Mucosa of rectum (tissue), 2 donors: Measurements from ENCODE around the gene PPP4C.

ENCODE experiments used
- H3K27ac ChIP-seq, 2 donors: one replicate each; pipeline ENCODE4 v1.7.0; 2013; ENCODE audit warnings: inconsistent platforms in 2 of 2, low read depth in 2 of 2, low read length in 2 of 2
- H3K27me3 ChIP-seq, 2 donors: one replicate each; pipeline ENCODE4 v1.7.0; 2013; ENCODE audit warnings: low read length in 2 of 2; ENCODE audit not compliant: control insufficient read depth in 2 of 2, insufficient read depth in 2 of 2
- H3K36me3 ChIP-seq, 2 donors: one replicate each; pipeline ENCODE4 v1.7.0; 2013; ENCODE audit warnings: low read length in 2 of 2; ENCODE audit not compliant: control insufficient read depth in 2 of 2, insufficient read depth in 2 of 2
- H3K4me1 ChIP-seq, 2 donors: one replicate each; pipeline ENCODE4 v1.7.0; 2013; ENCODE audit warnings: low read length in 2 of 2, mild to moderate bottlenecking in 1 of 2; ENCODE audit not compliant: control insufficient read depth in 2 of 2, insufficient read depth in 2 of 2
- H3K4me3 ChIP-seq, 2 donors: one replicate each; pipeline ENCODE4 v1.7.0; 2013; ENCODE audit warnings: low read length in 2 of 2
- H3K9ac ChIP-seq, 2 donors: one replicate each; pipeline ENCODE4 v1.7.0; 2013; ENCODE audit warnings: low read length in 2 of 2, low read depth in 1 of 2, mild to moderate bottlenecking in 1 of 2
- H3K9me3 ChIP-seq, 2 donors: one replicate each; pipeline ENCODE4 v1.7.0; 2013; ENCODE audit warnings: low read length in 2 of 2; ENCODE audit not compliant: control insufficient read depth in 2 of 2
- donor health status: healthy.
- donor health status: Normal muscosa, but diverticular disease.

PPP4C gene

DNA sequence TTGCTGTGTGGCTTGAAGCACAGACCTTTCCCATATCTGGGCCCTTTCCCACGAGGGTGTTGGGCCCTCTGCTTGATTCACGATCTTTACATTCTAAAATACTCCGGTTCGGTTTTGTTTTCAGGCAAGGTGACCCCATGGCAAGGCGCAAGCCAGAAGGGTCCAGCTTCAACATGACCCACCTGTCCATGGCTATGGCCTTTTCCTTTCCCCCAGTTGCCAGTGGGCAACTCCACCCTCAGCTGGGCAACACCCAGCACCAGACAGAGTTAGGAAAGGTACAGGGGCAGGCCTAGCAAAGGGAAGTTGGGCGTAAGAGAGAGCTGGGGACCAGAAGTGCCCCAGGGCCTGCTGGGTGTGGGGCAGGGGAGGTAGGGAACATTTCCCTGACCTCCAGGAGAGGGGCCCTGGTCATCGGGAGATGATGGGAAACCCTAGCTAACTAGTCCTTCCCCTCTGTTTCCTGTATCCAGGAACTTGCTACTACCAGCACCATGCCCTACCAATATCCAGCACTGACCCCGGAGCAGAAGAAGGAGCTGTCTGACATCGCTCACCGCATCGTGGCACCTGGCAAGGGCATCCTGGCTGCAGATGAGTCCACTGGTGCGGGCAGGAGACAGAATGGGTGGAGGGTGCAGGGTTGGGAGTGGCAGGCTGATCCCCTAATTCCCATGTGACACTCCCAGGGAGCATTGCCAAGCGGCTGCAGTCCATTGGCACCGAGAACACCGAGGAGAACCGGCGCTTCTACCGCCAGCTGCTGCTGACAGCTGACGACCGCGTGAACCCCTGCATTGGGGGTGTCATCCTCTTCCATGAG is 8.8 kb upstream of the PPP4C start:
- H3K9me3 ChIP-seq: no peaks in the 10 kb centered on the region
- peaks cover 43 to 46% of the 10 kb centered on the region in 2 donors for H3K36me3 ChIP-seq
- peak overlapping the region; percentile 93 to 100 for H3K4me3 ChIP-seq
- peak overlapping the region; percentile 98 to 100 for H3K9ac ChIP-seq
- peak overlapping the region; percentile 94 to 99 for H3K27ac ChIP-seq
- H3K27me3 ChIP-seq: no peaks in the 10 kb centered on the region
- H3K4me1 ChIP-seq: peaks cover 37 to 48% of the 10 kb centered on the region in 2 donors

DNA sequence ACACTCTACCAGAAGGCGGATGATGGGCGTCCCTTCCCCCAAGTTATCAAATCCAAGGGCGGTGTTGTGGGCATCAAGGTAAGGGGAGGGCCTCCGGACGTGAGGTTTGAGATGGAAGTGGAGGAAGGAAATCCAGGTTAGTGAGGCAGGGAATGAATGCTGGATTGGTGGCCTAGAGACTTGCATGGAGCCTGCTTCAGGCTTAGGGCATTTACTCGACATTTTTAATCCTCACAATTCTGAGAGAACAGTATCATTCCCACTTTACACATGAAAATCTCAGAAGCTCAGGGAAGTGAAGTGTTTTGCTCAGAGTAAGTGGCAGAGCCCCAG is 8.2 kb upstream of the PPP4C start:
- H3K9ac ChIP-seq: peak overlapping the region; percentile 98 to 100
- H3K27me3 ChIP-seq: no peaks in the 10 kb centered on the region
- peak overlapping the region; percentile 30 to 99 for H3K27ac ChIP-seq
- peaks cover 37 to 48% of the 10 kb centered on the region in 2 donors for H3K4me1 ChIP-seq
- H3K36me3 ChIP-seq: peaks cover 48 to 50% of the 10 kb centered on the region in 2 donors
- peak overlapping the region; percentile 93 to 100 for H3K4me3 ChIP-seq
- H3K9me3 ChIP-seq: no peaks in the 10 kb centered on the region

DNA sequence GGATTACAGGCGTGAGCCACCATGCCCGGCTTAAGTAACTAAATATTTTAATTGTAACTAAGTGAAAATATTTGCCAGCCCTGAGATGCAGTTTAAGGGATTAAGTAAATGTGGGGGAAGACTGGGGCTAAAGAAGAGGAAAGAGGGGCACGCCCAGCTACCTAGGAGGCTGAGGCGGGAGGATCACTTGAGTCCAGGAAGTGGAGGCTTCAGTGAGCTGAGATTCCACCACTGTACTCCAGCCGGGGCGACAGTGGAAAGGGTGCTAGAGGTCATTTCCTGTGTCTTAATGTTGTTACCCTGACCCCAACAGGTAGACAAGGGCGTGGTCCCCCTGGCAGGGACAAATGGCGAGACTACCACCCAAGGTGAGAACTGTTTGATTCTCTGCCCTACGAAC is 7.5 kb upstream of the PPP4C start:
- Histone ChIP-seq H3K27me3 (no peaks in the 10 kb centered on the region), H3K9me3 (no peaks in the 10 kb centered on the region), H3K27ac (peak overlapping the region in 1 of 2 donors; percentile 63), H3K4me1 (peaks cover 35 to 46% of the 10 kb centered on the region in 2 donors), H3K9ac (peak overlapping the region in 1 of 2 donors; percentile 56), H3K4me3 (no peak overlapping the region), H3K36me3 (peaks cover 48 to 50% of the 10 kb centered on the region in 2 donors)

DNA sequence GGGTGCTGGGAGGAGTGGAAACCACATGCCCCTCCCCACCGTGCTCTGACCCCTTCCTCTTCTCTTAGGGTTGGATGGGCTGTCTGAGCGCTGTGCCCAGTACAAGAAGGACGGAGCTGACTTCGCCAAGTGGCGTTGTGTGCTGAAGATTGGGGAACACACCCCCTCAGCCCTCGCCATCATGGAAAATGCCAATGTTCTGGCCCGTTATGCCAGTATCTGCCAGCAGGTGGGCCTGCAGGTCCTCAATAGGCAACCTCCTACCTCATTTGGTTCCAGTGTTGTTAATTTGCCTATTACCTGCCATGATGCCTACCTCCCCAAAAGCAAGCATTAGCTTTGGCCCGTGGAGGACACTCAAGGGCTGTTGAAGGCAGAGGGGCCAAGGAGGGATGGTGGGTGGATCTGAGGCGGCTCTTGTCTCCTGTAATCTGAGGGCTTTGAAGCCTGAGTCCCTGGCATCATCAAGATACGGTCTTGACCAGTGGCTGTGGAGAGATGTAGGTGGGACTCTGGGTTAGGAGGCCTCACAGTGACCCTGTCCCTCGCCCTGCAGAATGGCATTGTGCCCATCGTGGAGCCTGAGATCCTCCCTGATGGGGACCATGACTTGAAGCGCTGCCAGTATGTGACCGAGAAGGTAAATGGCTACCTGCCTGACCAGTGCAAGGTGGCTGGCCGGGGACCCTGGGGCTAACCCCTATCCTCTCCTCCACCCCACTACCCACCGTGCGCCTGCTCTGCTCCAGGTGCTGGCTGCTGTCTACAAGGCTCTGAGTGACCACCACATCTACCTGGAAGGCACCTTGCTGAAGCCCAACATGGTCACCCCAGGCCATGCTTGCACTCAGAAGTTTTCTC is 6.8 kb upstream of the PPP4C start:
- Histone ChIP-seq H3K27me3 (no peaks in the 10 kb centered on the region), H3K9me3 (no peaks in the 10 kb centered on the region), H3K36me3 (peaks cover 48 to 50% of the 10 kb centered on the region in 2 donors), H3K4me1 (peaks cover 28 to 40% of the 10 kb centered on the region in 2 donors), H3K27ac (peak overlapping the region in 1 of 2 donors; percentile 63), H3K9ac (peak overlapping the region in 1 of 2 donors; percentile 56), H3K4me3 (no peak overlapping the region)

DNA sequence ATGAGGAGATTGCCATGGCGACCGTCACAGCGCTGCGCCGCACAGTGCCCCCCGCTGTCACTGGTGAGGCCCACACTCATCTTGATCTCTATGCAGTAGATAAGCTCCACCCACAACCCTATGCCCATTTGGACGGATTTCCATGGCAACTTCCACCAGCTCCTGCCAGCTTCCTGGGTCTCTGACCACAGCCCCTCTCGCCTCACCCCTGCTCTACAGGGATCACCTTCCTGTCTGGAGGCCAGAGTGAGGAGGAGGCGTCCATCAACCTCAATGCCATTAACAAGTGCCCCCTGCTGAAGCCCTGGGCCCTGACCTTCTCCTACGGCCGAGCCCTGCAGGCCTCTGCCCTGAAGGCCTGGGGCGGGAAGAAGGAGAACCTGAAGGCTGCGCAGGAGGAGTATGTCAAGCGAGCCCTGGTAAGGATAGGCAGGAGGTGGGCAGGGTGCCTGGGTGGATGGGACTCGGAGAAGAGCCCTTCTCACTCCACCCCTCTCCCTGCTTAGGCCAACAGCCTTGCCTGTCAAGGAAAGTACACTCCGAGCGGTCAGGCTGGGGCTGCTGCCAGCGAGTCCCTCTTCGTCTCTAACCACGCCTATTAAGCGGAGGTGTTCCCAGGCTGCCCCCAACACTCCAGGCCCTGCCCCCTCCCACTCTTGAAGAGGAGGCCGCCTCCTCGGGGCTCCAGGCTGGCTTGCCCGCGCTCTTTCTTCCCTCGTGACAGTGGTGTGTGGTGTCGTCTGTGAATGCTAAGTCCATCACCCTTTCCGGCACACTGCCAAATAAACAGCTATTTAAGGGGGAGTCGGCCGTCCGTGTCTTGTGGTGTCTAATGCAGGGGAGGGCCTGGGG is 6.0 kb upstream of the PPP4C start:
- Histone ChIP-seq H3K4me1 (peaks cover 23 to 36% of the 10 kb centered on the region in 2 donors), H3K9me3 (no peaks in the 10 kb centered on the region), H3K36me3 (peaks cover 48 to 50% of the 10 kb centered on the region in 2 donors), H3K4me3 (no peak overlapping the region), H3K27ac (no peak overlapping the region), H3K27me3 (no peaks in the 10 kb centered on the region), H3K9ac (no peak overlapping the region)

DNA sequence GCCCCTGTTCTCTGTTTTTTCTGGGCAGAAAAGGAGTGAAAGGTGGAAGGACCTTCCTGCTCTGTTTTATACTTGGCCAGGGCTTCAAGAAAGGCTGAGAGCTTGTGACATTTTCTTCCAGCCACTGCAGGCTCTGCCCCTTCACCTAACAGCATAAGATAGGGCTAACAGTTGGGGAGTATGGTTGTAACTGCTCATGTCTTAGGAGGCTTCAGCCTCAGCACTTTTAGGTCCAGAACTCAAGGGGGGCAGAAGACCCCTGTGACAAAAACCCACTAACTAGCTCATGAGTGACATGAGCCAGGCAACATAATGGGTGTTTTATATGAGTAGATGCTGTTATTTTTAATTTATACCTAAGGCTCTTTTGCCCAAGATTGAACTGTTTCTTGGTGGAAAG is 5.3 kb upstream of the PPP4C start:
- Histone ChIP-seq H3K9me3 (no peaks in the 10 kb centered on the region), H3K36me3 (peaks cover 48 to 50% of the 10 kb centered on the region in 2 donors), H3K9ac (no peak overlapping the region), H3K4me3 (no peak overlapping the region), H3K4me1 (peaks cover 23 to 36% of the 10 kb centered on the region in 2 donors), H3K27ac (no peak overlapping the region), H3K27me3 (no peaks in the 10 kb centered on the region)

DNA sequence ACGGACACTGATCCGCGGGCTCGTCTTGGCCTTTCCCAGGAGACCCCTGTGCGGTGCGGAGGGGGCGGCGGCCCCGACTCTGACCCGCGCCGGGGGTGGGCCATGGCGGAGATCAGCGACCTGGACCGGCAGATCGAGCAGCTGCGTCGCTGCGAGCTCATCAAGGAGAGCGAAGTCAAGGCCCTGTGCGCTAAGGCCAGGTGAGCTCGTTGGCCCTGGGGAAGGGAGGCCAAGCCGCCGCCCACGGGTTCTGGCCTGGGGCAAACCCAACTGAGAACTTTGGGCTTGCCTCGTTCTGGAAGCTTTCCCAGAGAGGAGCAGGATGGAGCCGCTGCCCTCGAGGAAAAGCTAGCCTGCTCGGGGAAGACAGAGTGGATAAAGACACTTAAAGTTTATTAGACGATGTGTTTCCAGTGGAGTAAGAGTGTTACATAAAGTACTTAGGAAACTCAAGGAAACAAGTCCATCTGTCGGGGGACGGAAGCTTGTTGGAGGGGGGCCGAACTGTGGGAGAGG is 540 bp downstream of the PPP4C start:
- H3K27ac ChIP-seq: peak overlapping the region; percentile 91 to 92
- H3K4me1 ChIP-seq: peaks cover 9 to 14% of the 10 kb centered on the region in 2 donors
- H3K9ac ChIP-seq: peak overlapping the region; percentile 92 to 93
- H3K4me3 ChIP-seq: peak overlapping the region; percentile 85 to 89
- no peaks in the 10 kb centered on the region for H3K9me3 ChIP-seq
- no peaks in the 10 kb centered on the region for H3K27me3 ChIP-seq
- H3K36me3 ChIP-seq: peaks cover 36 to 43% of the 10 kb centered on the region in 2 donors

DNA sequence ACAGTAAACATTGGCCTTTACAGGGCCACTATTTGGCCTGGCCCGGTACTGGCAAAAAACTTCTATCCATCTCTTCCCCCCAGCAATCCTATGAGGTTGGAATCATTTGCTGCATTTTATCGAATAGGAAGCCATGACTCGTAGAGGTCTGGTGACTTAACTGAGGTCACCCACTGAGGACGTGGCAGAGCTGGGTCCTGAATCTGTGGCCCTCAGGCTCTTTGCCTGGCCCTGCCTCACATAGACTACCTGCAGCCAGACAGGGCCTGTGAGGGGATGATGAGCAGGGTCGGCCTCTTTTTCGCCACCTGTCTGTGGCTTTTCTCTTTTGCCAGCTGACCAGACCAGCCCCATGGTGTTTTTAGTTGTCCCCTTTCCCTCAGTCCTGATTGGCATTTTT is 1.9 kb downstream of the PPP4C start:
- Histone ChIP-seq H3K9ac (no peak overlapping the region), H3K4me1 (peaks cover 9 to 14% of the 10 kb centered on the region in 2 donors), H3K9me3 (no peaks in the 10 kb centered on the region), H3K36me3 (peaks cover 33 to 43% of the 10 kb centered on the region in 2 donors), H3K4me3 (no peak overlapping the region), H3K27ac (no peak overlapping the region), H3K27me3 (no peaks in the 10 kb centered on the region)

DNA sequence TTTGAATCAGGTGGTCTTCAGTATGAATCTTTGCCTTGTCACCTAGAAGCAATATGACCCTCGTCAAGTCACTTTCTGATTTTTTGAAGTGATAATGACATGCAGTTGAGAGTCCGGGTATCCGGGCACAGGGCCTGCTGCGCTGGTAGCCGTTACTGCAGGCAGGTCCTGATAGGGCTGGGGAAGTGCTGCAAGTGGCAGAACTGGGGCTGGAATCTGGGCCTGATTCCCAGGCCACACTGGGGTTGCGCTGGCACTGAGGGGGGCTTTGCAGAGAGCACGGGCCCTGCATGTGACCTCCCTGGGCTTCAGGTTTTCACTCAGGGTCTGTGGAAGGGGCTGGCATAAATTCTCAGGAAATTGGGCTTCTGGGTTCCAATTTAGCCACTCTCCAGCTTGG is 3.0 kb downstream of the PPP4C start:
- Histone ChIP-seq H3K27ac (no peak overlapping the region), H3K9ac (no peak overlapping the region), H3K4me3 (no peak overlapping the region), H3K9me3 (no peaks in the 10 kb centered on the region), H3K4me1 (peaks cover 9 to 14% of the 10 kb centered on the region in 2 donors), H3K36me3 (peaks cover 44 to 54% of the 10 kb centered on the region in 2 donors), H3K27me3 (no peaks in the 10 kb centered on the region)
